CD4-positive, alpha-beta T cell treated with Interferon gamma for 1 hour (primary cell): ENCODE measurements around the gene BTBD6.

ENCODE experiments used
- DNase-seq: peaks from one replicate; pipeline ENCODE4 v3.0.0-alpha.2; 2020

The BTBD6 gene

GRCh38 chr14:105241641-105242040 is 6.7 kb upstream of the BTBD6 start:
- no peak for DNase-seq

GRCh38 chr14:105244334-105244733 is 4.0 kb upstream of the BTBD6 start:
- no peak for DNase-seq

- no peak for DNase-seq
These were observed 1.3 kb upstream of the BTBD6 start for GRCh38 chr14:105247026-105247425.

- no peak for DNase-seq
These were observed 492 bp upstream of the BTBD6 start for GRCh38 chr14:105247715-105248367.

GRCh38 chr14:105249182-105250007 is 1.1 kb downstream of the BTBD6 start:
- DNase-seq: no peak

GRCh38 chr14:105250008-105250366 is 1.7 kb downstream of the BTBD6 start:
- DNase-seq: no peak

GRCh38 chr14:105250986-105251385 is 2.7 kb downstream of the BTBD6 start:
- no peak for DNase-seq

- no peak for DNase-seq
These were observed 3.6 kb downstream of the BTBD6 start for GRCh38 chr14:105251920-105252319.

GRCh38 chr14:105252552-105253328 is 4.4 kb downstream of the BTBD6 start:
- DNase-seq: no peak

GRCh38 chr14:105253329-105253682 is 5.0 kb downstream of the BTBD6 start:
- DNase-seq: no peak

GRCh38 chr14:105255021-105255507 is 6.7 kb downstream of the BTBD6 start:
- DNase-seq: no peak

GRCh38 chr14:105256292-105256960 is 8.1 kb downstream of the BTBD6 start:
- DNase-seq: no peak

- DNase-seq: no peak
These were observed 9.1 kb downstream of the BTBD6 start for GRCh38 chr14:105257464-105257863.

- DNase-seq: no peak
These were observed 10.5 kb downstream of the BTBD6 start for GRCh38 chr14:105258846-105259245.

- DNase-seq: no peak
These were observed 12.6 kb downstream of the BTBD6 start for GRCh38 chr14:105260959-105261358.

GRCh38 chr14:105261781-105262180 is 13.4 kb downstream of the BTBD6 start:
- DNase-seq: no peak

- DNase-seq: no peak
These were observed 19.7 kb downstream of the BTBD6 start for GRCh38 chr14:105267820-105268548.

GRCh38 chr14:105268736-105269354 is 20.5 kb downstream of the BTBD6 start:
- no peak for DNase-seq

- DNase-seq: no peak
These were observed 21.1 kb downstream of the BTBD6 start for GRCh38 chr14:105269405-105269804.

GRCh38 chr14:105271224-105271890 is 23.0 kb downstream of the BTBD6 start:
- no peak for DNase-seq

- no peak for DNase-seq
These were observed 24.3 kb downstream of the BTBD6 start for GRCh38 chr14:105272623-105273022.
